Measurements from ENCODE around the gene NAP1L5.

DNA sequence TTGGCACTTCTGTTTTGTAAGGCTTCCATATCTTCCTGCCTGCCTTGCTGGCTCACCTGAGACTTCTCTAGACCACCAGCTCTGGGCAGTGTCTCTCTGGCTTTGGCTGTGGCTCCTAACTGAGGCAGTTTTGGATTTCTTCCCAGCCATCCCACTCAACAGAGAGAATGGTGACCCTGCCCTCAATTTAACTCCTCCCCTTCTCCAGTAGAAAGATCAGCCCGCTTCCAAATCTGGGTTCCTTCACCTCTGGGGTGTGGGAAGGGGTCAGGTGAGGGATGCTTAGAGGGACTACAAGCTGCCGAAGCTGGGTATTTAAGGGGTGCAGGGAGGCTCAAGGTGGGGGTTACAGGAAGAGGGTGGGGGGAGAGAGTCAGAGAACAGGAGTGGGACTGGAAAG, 23.7 kb downstream of the NAP1L5 start:
- TF ChIP-seq, protein P1, sequence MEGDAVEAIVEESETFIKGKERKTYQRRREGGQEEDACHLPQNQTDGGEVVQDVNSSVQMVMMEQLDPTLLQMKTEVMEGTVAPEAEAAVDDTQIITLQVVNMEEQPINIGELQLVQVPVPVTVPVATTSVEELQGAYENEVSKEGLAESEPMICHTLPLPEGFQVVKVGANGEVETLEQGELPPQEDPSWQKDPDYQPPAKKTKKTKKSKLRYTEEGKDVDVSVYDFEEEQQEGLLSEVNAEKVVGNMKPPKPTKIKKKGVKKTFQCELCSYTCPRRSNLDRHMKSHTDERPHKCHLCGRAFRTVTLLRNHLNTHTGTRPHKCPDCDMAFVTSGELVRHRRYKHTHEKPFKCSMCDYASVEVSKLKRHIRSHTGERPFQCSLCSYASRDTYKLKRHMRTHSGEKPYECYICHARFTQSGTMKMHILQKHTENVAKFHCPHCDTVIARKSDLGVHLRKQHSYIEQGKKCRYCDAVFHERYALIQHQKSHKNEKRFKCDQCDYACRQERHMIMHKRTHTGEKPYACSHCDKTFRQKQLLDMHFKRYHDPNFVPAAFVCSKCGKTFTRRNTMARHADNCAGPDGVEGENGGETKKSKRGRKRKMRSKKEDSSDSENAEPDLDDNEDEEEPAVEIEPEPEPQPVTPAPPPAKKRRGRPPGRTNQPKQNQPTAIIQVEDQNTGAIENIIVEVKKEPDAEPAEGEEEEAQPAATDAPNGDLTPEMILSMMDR (IDR thresholded peaks at IDR 0.05): no peak
- TF ChIP-seq POLR2A (IDR thresholded peaks at IDR 0.05): no peak
- no peak for TF ChIP-seq POLR2AphosphoS5 (IDR thresholded peaks at IDR 0.05)
